ENCODE measurements around the gene PGA3. TPM values are rescaled to one million over a fixed set of nuclear protein-coding genes. Genes with fewer than 3 reads are reported as not detected.

Gene PGA3
- total RNA-seq, 1 donor from 2014 or later = 0.52 TPM

DNA sequence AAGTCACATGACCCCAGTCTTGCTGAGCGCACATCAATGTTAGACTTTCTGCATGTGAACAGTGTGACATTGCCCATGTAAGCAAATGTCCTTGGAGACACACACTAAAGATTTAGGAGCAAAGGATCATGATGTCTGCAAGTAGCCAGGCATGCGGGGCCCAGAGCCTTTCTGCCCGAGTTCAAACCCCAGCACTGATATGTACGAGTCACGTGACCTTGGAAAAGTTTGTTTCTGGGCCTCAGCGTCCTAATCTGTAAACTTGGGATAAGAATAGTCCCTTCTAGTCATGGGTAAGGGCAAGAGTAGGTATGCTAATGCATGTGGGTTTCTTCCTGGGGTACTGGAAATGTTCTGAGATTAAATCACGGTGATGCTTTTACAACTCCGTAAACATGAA lies 16.8 kb upstream of the PGA3 start:
- Histone ChIP-seq H3K9ac (ENCODE audit: low read depth in 1 of 3, low read length in 3 of 3) (no peak overlapping the region), H3K27me3 (ENCODE audit: control insufficient read depth in 3 of 3, insufficient read depth in 3 of 3, low read length in 3 of 3) (peaks cover 0 to 3% (median 2%) of the 10 kb centered on the region in 3 donors), H3K9me3 (ENCODE audit: control insufficient read depth in 3 of 3, low read length in 3 of 3) (no peaks in the 10 kb centered on the region), H3K27ac (ENCODE audit: low read depth, low read length) (no peak overlapping the region), H3K4me1 (ENCODE audit: control insufficient read depth in 3 of 3, insufficient read depth in 3 of 3, low read length in 3 of 3) (no peaks in the 10 kb centered on the region), H3K36me3 (ENCODE audit: control insufficient read depth in 3 of 3, insufficient read depth in 3 of 3, low read length in 3 of 3) (no peaks in the 10 kb centered on the region), H3K4me3 (ENCODE audit: low read length in 3 of 3) (no peak overlapping the region)

DNA sequence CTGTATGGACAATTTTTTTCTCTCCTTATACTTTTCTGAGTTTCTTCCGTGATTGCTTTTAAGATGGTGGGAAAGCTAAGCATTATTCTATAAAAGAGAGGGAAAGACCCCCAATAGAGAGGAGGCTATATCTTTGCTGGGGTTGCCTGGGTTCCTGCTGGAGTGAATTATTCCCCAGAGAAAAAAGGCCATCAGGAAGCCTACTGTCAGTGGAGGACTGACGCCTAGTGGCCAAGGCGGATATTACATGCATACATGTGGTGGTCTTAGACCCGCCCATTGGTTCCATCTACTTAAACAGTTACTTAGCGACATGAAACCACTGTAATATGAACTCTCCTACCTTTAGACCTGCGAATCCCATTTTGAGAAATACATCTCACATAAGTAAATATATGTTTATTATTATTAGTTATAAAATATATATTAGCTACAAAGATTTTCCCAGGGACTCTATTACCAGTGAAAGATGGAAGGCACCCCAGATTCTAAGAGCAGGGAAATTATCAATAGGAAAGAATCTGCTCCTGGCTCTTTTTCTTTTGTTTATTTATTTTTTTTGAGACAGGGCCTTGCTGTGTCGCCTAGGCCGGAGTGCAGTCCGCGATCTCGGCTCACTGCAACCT lies 15.7 kb upstream of the PGA3 start:
- no peak overlapping the region for H3K4me3 ChIP-seq (ENCODE audit: low read length in 3 of 3)

DNA sequence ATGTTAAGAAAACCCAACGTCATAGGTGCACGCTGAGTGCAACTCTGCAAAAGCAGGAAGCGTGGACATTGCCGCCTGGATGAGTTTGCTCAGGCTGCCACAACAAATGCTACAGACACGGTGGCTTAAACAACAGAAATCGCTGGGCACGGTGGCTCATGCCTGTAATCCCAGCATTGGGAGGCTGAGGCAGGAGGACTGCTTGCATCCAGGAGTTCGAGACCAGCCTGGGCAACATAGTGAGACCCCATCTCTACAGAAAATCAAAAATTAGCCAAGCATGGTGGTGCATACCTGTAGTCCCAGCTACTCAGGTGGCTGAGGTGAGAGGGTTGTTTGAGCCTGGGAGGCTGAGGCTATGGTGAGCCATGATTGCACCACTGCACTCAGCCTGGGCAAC lies 13.4 kb upstream of the PGA3 start:
- Histone ChIP-seq H3K4me1 (ENCODE audit: control insufficient read depth in 3 of 3, insufficient read depth in 3 of 3, low read length in 3 of 3) (no peaks in the 10 kb centered on the region), H3K9me3 (ENCODE audit: control insufficient read depth in 3 of 3, low read length in 3 of 3) (no peaks in the 10 kb centered on the region), H3K27me3 (ENCODE audit: control insufficient read depth in 3 of 3, insufficient read depth in 3 of 3, low read length in 3 of 3) (peaks cover 0 to 3% (median 2%) of the 10 kb centered on the region in 3 donors), H3K27ac (ENCODE audit: low read depth, low read length) (no peak overlapping the region), H3K4me3 (ENCODE audit: low read length in 3 of 3) (no peak overlapping the region), H3K9ac (ENCODE audit: low read depth in 1 of 3, low read length in 3 of 3) (no peak overlapping the region), H3K36me3 (ENCODE audit: control insufficient read depth in 3 of 3, insufficient read depth in 3 of 3, low read length in 3 of 3) (no peaks in the 10 kb centered on the region)

More for the DNA sequence above, 15.7 kb upstream of the PGA3 start:
- no peak overlapping the region for H3K9ac ChIP-seq (ENCODE audit: low read depth in 1 of 3, low read length in 3 of 3)
- H3K36me3 ChIP-seq (ENCODE audit: control insufficient read depth in 3 of 3, insufficient read depth in 3 of 3, low read length in 3 of 3) = no peaks in the 10 kb centered on the region
- peaks cover 0 to 3% (median 2%) of the 10 kb centered on the region in 3 donors for H3K27me3 ChIP-seq (ENCODE audit: control insufficient read depth in 3 of 3, insufficient read depth in 3 of 3, low read length in 3 of 3)
- no peaks in the 10 kb centered on the region for H3K9me3 ChIP-seq (ENCODE audit: control insufficient read depth in 3 of 3, low read length in 3 of 3)
- no peak overlapping the region for H3K27ac ChIP-seq (ENCODE audit: low read depth, low read length)
- H3K4me1 ChIP-seq (ENCODE audit: control insufficient read depth in 3 of 3, insufficient read depth in 3 of 3, low read length in 3 of 3) = no peaks in the 10 kb centered on the region

DNA sequence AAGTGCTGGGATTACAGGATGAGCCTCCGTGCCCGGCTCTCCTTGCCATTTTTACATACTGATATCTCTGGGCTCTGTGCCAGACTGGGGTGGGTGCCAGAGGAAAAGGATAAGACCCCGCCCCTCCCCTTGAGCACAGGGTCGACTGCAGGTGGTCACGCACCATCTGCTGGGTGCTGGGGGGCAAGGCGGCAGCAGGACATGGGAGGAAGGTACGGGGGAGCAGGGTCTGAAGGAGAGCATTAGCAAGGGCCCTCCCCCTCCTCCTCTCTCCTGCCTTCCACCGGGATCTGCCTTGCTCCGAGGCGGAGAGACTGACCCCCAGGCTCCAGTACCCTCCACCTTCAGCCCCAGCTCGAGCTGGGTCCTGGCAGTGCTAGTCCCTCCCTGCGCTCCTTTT lies 9.7 kb upstream of the PGA3 start:
- Histone ChIP-seq H3K36me3 (ENCODE audit: control insufficient read depth in 3 of 3, insufficient read depth in 3 of 3, low read length in 3 of 3) (no peaks in the 10 kb centered on the region), H3K27ac (ENCODE audit: low read depth, low read length) (no peak overlapping the region), H3K9me3 (ENCODE audit: control insufficient read depth in 3 of 3, low read length in 3 of 3) (peaks cover 0 to 2% (median under 1%) of the 10 kb centered on the region in 3 donors), H3K9ac (ENCODE audit: low read depth in 1 of 3, low read length in 3 of 3) (no peak overlapping the region), H3K27me3 (ENCODE audit: control insufficient read depth in 3 of 3, insufficient read depth in 3 of 3, low read length in 3 of 3) (peaks cover 0 to 3% (median 1%) of the 10 kb centered on the region in 3 donors), H3K4me1 (ENCODE audit: control insufficient read depth in 3 of 3, insufficient read depth in 3 of 3, low read length in 3 of 3) (no peaks in the 10 kb centered on the region), H3K4me3 (ENCODE audit: low read length in 3 of 3) (no peak overlapping the region)

DNA sequence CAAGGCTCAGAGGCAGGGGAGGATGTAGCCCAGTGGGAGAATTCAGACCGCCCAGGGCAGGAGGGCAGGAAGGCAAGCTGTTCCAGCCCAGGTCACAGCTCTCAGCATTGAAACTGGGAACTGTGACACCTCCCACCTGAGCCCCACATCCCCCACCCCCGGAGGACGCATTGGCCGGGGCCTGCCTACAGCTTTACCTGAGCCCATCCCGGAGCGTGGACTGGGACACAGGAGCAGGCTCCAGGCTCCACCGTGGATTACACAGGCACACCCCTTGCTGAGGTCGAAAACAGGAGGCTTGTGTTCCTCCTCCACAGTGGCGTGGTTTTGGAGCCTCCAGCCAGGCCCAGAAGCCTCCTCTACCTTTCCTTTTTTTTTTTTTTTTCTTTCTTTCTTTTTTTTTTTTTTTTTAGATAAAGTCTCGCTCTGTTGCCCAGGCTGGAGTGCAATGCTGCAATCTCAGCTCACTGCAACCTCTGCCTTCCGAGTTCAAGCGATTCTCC lies 9.1 kb upstream of the PGA3 start:
- H3K4me3 ChIP-seq (ENCODE audit: low read length in 3 of 3) = no peak overlapping the region
- peaks cover 2 to 5% (median 4%) of the 10 kb centered on the region in 3 donors for H3K9me3 ChIP-seq (ENCODE audit: control insufficient read depth in 3 of 3, low read length in 3 of 3)
- H3K27ac ChIP-seq (ENCODE audit: low read depth, low read length) = no peak overlapping the region
- H3K9ac ChIP-seq (ENCODE audit: low read depth in 1 of 3, low read length in 3 of 3) = no peak overlapping the region
- no peaks in the 10 kb centered on the region for H3K4me1 ChIP-seq (ENCODE audit: control insufficient read depth in 3 of 3, insufficient read depth in 3 of 3, low read length in 3 of 3)
- peaks cover 0 to 3% (median 0%) of the 10 kb centered on the region in 3 donors for H3K27me3 ChIP-seq (ENCODE audit: control insufficient read depth in 3 of 3, insufficient read depth in 3 of 3, low read length in 3 of 3)
- no peaks in the 10 kb centered on the region for H3K36me3 ChIP-seq (ENCODE audit: control insufficient read depth in 3 of 3, insufficient read depth in 3 of 3, low read length in 3 of 3)

DNA sequence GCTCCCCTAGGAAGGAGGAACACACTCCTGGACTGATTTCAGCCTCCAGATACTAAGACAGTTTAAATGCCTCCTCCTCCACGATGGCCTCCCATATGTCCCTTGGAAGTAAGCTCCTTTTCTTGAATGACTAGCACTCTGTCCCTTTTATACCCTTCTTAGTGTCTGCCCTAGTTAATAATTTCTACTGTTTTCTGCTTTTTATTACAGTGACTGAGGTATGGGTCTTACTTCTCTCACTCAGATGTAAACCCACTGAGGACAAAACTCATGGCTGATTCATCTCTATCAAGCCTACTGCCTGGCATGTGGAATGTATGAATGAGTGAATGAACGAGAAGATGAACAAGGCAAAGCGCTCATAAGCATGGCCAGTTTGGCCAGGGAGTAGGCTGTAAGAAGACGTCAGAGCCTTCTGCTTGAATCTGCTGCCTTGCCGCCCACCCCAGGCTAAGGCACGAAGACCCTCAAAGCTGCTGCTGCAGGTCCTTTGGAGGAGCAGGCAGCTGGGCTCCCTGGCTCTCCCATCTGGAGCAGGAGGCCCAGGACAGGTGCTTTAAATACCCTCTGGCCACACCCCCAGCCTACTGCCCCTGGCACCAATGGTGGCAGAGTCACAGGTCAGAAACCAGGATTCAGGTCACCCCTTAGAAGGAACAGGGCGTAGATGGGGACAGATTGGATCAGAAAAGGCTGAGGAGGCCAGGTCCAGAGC lies 8.2 kb upstream of the PGA3 start:
- no peaks in the 10 kb centered on the region for H3K4me1 ChIP-seq (ENCODE audit: control insufficient read depth in 3 of 3, insufficient read depth in 3 of 3, low read length in 3 of 3)
- no peak overlapping the region for H3K4me3 ChIP-seq (ENCODE audit: low read length in 3 of 3)
- no peak overlapping the region for H3K27ac ChIP-seq (ENCODE audit: low read depth, low read length)
- no peak overlapping the region for H3K9ac ChIP-seq (ENCODE audit: low read depth in 1 of 3, low read length in 3 of 3)
- no peaks in the 10 kb centered on the region for H3K36me3 ChIP-seq (ENCODE audit: control insufficient read depth in 3 of 3, insufficient read depth in 3 of 3, low read length in 3 of 3)
- peaks cover 2 to 6% (median 5%) of the 10 kb centered on the region in 3 donors for H3K9me3 ChIP-seq (ENCODE audit: control insufficient read depth in 3 of 3, low read length in 3 of 3)
- H3K27me3 ChIP-seq (ENCODE audit: control insufficient read depth in 3 of 3, insufficient read depth in 3 of 3, low read length in 3 of 3) = peaks cover 0 to 3% (median 0%) of the 10 kb centered on the region in 3 donors

DNA sequence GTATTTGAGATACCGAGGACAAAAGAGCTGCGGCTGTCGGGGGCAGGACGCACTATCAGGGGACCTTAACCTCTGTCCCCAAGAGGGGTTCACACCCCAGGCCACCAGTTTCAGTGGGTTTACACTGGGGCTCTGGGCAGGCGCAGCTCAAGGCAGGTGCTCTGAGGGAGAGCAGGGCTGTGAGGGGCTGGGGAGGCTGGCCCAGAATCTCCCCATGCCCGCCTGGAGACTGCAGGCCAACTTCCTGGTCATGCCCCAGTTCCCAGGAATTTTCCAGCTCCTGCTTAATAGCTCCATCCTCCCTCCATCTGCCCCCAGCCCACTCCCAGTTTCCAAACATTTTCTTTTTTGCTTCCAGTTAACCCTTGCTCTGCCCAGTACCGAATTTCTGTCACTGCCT lies 7.6 kb upstream of the PGA3 start:
- Histone ChIP-seq H3K9me3 (ENCODE audit: control insufficient read depth in 3 of 3, low read length in 3 of 3) (peaks cover 2 to 6% (median 5%) of the 10 kb centered on the region in 3 donors), H3K36me3 (ENCODE audit: control insufficient read depth in 3 of 3, insufficient read depth in 3 of 3, low read length in 3 of 3) (no peaks in the 10 kb centered on the region), H3K27ac (ENCODE audit: low read depth, low read length) (no peak overlapping the region), H3K4me3 (ENCODE audit: low read length in 3 of 3) (no peak overlapping the region), H3K4me1 (ENCODE audit: control insufficient read depth in 3 of 3, insufficient read depth in 3 of 3, low read length in 3 of 3) (no peaks in the 10 kb centered on the region), H3K27me3 (ENCODE audit: control insufficient read depth in 3 of 3, insufficient read depth in 3 of 3, low read length in 3 of 3) (peaks cover 0 to 3% (median 0%) of the 10 kb centered on the region in 3 donors), H3K9ac (ENCODE audit: low read depth in 1 of 3, low read length in 3 of 3) (no peak overlapping the region)

DNA sequence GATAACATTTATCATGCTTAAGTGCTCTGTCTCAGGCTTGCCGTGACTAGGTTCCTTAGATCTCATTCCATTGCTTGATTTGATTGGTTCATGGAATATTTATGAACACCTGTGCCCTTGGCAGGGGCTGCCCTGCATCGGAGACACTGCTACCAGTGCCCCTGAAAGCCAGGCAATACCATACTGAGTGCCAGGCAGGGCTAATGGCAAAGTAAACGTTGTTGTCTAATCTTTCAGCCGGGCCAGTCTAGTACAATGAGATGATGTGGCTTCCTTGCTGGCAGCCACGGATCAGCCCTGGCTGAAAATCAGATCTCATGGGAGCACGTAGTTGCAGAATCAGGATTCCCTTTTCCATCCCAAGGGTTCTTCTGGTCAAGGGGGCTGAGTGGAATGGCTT lies 5.0 kb upstream of the PGA3 start:
- H3K9me3 ChIP-seq (ENCODE audit: control insufficient read depth in 3 of 3, low read length in 3 of 3) = peaks cover 2 to 6% (median 5%) of the 10 kb centered on the region in 3 donors
- H3K9ac ChIP-seq (ENCODE audit: low read depth in 1 of 3, low read length in 3 of 3) = no peak overlapping the region
- H3K4me1 ChIP-seq (ENCODE audit: control insufficient read depth in 3 of 3, insufficient read depth in 3 of 3, low read length in 3 of 3) = no peaks in the 10 kb centered on the region
- no peak overlapping the region for H3K4me3 ChIP-seq (ENCODE audit: low read length in 3 of 3)
- H3K27ac ChIP-seq (ENCODE audit: low read depth, low read length) = no peak overlapping the region
- no peaks in the 10 kb centered on the region for H3K36me3 ChIP-seq (ENCODE audit: control insufficient read depth in 3 of 3, insufficient read depth in 3 of 3, low read length in 3 of 3)
- H3K27me3 ChIP-seq (ENCODE audit: control insufficient read depth in 3 of 3, insufficient read depth in 3 of 3, low read length in 3 of 3) = peaks cover 0 to 3% (median 0%) of the 10 kb centered on the region in 3 donors

DNA sequence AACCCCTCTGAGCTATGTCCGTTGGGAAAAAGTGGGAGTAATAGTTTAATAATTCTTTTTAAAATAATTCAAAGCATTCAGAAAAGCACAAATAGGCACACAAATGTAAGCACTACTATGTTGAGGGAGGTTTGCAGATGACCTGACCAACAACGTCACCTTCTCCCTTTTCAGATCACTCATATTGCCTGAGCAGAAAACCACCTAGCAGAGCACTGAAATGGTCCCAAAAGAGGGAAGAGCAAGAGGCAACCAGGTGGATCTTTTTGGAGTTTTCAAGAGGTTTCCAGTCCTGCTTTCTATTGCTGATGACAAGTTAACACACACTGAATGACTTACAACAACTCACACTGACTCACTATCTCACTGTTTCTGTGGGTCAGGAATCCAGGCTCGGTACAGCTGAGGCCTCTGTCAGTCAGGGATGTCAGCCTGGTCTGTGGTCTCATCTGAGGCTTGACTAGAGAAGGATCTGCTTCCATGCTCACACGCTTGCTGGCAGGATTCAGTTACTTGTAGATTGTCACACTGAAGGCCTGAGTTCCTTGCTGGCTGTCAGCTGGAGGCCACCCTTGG lies 4.3 kb upstream of the PGA3 start:
- Histone ChIP-seq H3K9ac (ENCODE audit: low read depth in 1 of 3, low read length in 3 of 3) (no peak overlapping the region), H3K27me3 (ENCODE audit: control insufficient read depth in 3 of 3, insufficient read depth in 3 of 3, low read length in 3 of 3) (peaks cover 0 to 3% (median 0%) of the 10 kb centered on the region in 3 donors), H3K9me3 (ENCODE audit: control insufficient read depth in 3 of 3, low read length in 3 of 3) (peaks cover 2 to 6% (median 5%) of the 10 kb centered on the region in 3 donors), H3K4me3 (ENCODE audit: low read length in 3 of 3) (no peak overlapping the region), H3K36me3 (ENCODE audit: control insufficient read depth in 3 of 3, insufficient read depth in 3 of 3, low read length in 3 of 3) (no peaks in the 10 kb centered on the region), H3K27ac (ENCODE audit: low read depth, low read length) (no peak overlapping the region), H3K4me1 (ENCODE audit: control insufficient read depth in 3 of 3, insufficient read depth in 3 of 3, low read length in 3 of 3) (no peaks in the 10 kb centered on the region)

DNA sequence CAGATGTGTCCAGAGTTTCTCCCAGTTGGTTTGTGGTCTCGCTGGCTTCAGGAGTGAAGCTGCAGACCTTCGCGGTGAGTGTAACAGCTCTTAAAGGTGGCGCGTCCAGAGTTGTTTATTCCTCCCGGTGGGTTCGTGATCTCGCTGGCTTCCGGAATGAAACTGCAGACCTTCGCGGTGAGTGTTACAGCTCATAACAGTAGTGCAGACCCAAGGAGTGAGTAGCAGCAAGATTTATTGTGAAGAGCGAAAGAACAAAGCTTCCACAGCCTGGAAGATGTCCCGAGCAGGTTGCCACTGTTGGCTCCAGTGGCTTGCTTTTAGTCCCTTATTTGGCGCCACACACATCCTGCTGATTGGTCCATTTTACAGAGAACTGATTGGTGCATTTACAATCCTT lies 1.8 kb upstream of the PGA3 start:
- Histone ChIP-seq H3K9ac (ENCODE audit: low read depth in 1 of 3, low read length in 3 of 3) (no peak overlapping the region), H3K4me3 (ENCODE audit: low read length in 3 of 3) (no peak overlapping the region), H3K4me1 (ENCODE audit: control insufficient read depth in 3 of 3, insufficient read depth in 3 of 3, low read length in 3 of 3) (no peaks in the 10 kb centered on the region), H3K36me3 (ENCODE audit: control insufficient read depth in 3 of 3, insufficient read depth in 3 of 3, low read length in 3 of 3) (no peaks in the 10 kb centered on the region), H3K27me3 (ENCODE audit: control insufficient read depth in 3 of 3, insufficient read depth in 3 of 3, low read length in 3 of 3) (peaks cover 0 to 3% (median 3%) of the 10 kb centered on the region in 3 donors), H3K27ac (ENCODE audit: low read depth, low read length) (no peak overlapping the region), H3K9me3 (ENCODE audit: control insufficient read depth in 3 of 3, low read length in 3 of 3) (peaks cover 2 to 6% (median 5%) of the 10 kb centered on the region in 3 donors)
